Measurements from ENCODE around the gene APBA1.
"Not testable (repeated sequence)": the region's sequence is repeated elsewhere in the genome, so short reads cannot be mapped to it uniquely, and the experiment has no call there.

APBA1 gene

GRCh38 chr9:69468380-69468779, 203.8 kb downstream of the APBA1 start:
- DNase-seq, result no peak

GRCh38 chr9:69466151-69466550, 206.0 kb downstream of the APBA1 start:
- no peak for DNase-seq

GRCh38 chr9:69465473-69465872, 206.7 kb downstream of the APBA1 start:
- no peak for DNase-seq

- DNase-seq, result no peak
Observed at GRCh38 chr9:69463497-69464068, 208.6 kb downstream of the APBA1 start.

- DNase-seq, result no peak
Observed at GRCh38 chr9:69462394-69462793, 209.8 kb downstream of the APBA1 start.

GRCh38 chr9:69461103-69461887, 210.9 kb downstream of the APBA1 start:
- DNase-seq, result no peak

GRCh38 chr9:69460012-69460411, 212.2 kb downstream of the APBA1 start:
- DNase-seq, result no peak

- no peak for DNase-seq
Observed at GRCh38 chr9:69458176-69458575, 214.0 kb downstream of the APBA1 start.

- DNase-seq, result no peak
Observed at GRCh38 chr9:69456201-69456600, 216.0 kb downstream of the APBA1 start.

- no peak for DNase-seq
Observed at GRCh38 chr9:69455311-69455710, 216.9 kb downstream of the APBA1 start.

- DNase-seq, result no peak
Observed at GRCh38 chr9:69454321-69454720, 217.8 kb downstream of the APBA1 start.

- no peak for DNase-seq
Observed at GRCh38 chr9:69453746-69454145, 218.4 kb downstream of the APBA1 start.

- DNase-seq, result no peak
Observed at GRCh38 chr9:69452110-69452782, 219.9 kb downstream of the APBA1 start.

- DNase-seq, result no peak
Observed at GRCh38 chr9:69446496-69446895, 225.7 kb downstream of the APBA1 start.

GRCh38 chr9:69445251-69445650, 226.9 kb downstream of the APBA1 start:
- DNase-seq, result no peak

GRCh38 chr9:69444791-69445190, 227.4 kb downstream of the APBA1 start:
- DNase-seq, result no peak

GRCh38 chr9:69444021-69444420, 228.2 kb downstream of the APBA1 start:
- DNase-seq, result no peak

- no peak for DNase-seq
Observed at GRCh38 chr9:69443178-69443577, 229.0 kb downstream of the APBA1 start.

GRCh38 chr9:69442486-69442885, 229.7 kb downstream of the APBA1 start:
- no peak for DNase-seq

GRCh38 chr9:69440254-69440955, 231.8 kb downstream of the APBA1 start:
- DNase-seq, result not testable (repeated sequence)

GRCh38 chr9:69439654-69440053, 232.5 kb downstream of the APBA1 start:
- not testable (repeated sequence) for DNase-seq

- DNase-seq, result no peak
Observed at GRCh38 chr9:69433968-69434367, 238.2 kb downstream of the APBA1 start.

GRCh38 chr9:69433392-69433791, 238.8 kb downstream of the APBA1 start:
- no peak for DNase-seq

GRCh38 chr9:69432623-69433022, 239.5 kb downstream of the APBA1 start:
- no peak for DNase-seq
